PC-9 (cell line): ENCODE data around the gene POLR1D.

ENCODE experiments used
- EZH2 ChIP-seq: fragments of 200-600 bp; sonication (generic); IDR thresholded peaks from 2 replicates; pipeline ENCODE4 v1.8.0; 2017; ENCODE audit warnings: antibody characterized with exemption, low read depth
- TF ChIP-seq, protein P1 (sequence below): fragments of 200-600 bp; sonication (generic); conservative IDR thresholded peaks from 2 replicates; pipeline ENCODE4 v1.6.1; 2017; ENCODE audit warnings: mixed run types, antibody characterized with exemption, mild to moderate bottlenecking, moderate library complexity

DNA sequence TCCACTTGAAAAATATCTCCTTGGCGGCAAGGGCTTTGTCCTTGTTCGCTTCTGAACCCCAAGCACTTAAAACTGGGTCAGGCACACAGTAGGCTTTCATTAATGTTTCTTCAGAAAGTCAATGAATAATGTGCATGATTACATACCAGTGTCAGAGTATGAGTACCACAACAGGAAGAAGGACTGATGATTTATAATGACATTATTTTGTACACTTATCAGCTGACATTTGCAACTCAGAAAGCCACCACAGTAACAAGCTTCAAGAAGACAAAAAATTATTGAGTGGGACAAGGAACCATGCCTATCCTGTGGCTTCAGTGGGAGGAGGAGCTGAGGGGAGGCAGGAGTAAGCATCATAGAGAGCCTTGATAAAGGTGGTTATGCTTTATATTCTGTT lies 10.0 kb downstream of the POLR1D start:
- TF ChIP-seq, protein P1, sequence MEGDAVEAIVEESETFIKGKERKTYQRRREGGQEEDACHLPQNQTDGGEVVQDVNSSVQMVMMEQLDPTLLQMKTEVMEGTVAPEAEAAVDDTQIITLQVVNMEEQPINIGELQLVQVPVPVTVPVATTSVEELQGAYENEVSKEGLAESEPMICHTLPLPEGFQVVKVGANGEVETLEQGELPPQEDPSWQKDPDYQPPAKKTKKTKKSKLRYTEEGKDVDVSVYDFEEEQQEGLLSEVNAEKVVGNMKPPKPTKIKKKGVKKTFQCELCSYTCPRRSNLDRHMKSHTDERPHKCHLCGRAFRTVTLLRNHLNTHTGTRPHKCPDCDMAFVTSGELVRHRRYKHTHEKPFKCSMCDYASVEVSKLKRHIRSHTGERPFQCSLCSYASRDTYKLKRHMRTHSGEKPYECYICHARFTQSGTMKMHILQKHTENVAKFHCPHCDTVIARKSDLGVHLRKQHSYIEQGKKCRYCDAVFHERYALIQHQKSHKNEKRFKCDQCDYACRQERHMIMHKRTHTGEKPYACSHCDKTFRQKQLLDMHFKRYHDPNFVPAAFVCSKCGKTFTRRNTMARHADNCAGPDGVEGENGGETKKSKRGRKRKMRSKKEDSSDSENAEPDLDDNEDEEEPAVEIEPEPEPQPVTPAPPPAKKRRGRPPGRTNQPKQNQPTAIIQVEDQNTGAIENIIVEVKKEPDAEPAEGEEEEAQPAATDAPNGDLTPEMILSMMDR: no peak
- no peak for TF ChIP-seq EZH2
